Body of pancreas (tissue), 4 donors: ENCODE results near the gene MMAA.

ENCODE experiments used
- CTCF ChIP-seq, 7 experiments: fragments of 450-650 bp in 4 of 7; fragments of 200-600 bp in 3 of 7; sonication (generic) in 3 of 7; IDR thresholded peaks; one replicate each; pipeline ENCODE4 v1.5.1; 2016 to 2019; ENCODE audit warnings: antibody characterized with exemption in 7 of 7
- POLR2A ChIP-seq, 3 donors: fragments of 450-650 bp; IDR thresholded peaks; one replicate each; pipeline ENCODE4 v1.6.1; 2016; ENCODE audit warnings: antibody characterized with exemption in 3 of 3, mild to moderate bottlenecking in 2 of 3

DNA sequence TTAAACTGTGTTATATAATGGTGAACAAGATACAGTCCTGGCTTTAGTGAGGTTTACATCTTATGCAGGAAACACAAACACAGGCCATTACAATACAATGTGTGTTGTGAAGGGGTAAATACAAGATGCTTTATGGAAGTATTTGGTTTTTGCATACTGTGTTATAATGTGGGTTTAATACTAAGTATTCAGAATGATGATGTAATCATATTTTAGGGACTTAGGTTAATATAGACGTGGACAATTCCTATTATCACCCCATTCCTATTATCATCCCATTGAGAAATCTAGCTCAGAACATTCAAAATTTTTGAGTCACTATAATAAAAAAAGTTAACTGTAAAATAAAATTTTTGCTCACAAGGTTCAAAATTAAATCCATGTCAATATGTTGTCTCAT is 24.1 kb downstream of the MMAA start:
- TF ChIP-seq CTCF (IDR thresholded peaks at IDR 0.05) (no peak), POLR2A (IDR thresholded peaks at IDR 0.05) (no peak)
